Transverse colon (tissue), 4 donors: ENCODE data around the gene GPC5.

Source experiments
- CTCF ChIP-seq, 5 experiments: fragments of 200-600 bp in 3 of 5; fragments of 450-650 bp in 2 of 5; sonication (generic) in 3 of 5; IDR thresholded peaks; 1 replicate in 2 of 5; 2 replicates in 3 of 5; pipeline ENCODE4 v1.5.1; 2016 to 2017; ENCODE audit warnings: antibody characterized with exemption in 5 of 5, inconsistent platforms in 3 of 5, mild to moderate bottlenecking in 2 of 5, moderate library complexity in 1 of 5
- EP300 ChIP-seq: sonication (generic); formaldehyde crosslinking; IDR thresholded peaks from one replicate; pipeline ENCODE4 v1.6.1; 2017; ENCODE audit warnings: antibody characterized with exemption, low read depth
- POLR2AphosphoS5 ChIP-seq, 3 donors: sonication (generic); formaldehyde crosslinking; IDR thresholded peaks; one replicate each; pipeline ENCODE4 v1.6.1; 2016; ENCODE audit warnings: antibody characterized with exemption in 3 of 3

- no peak for TF ChIP-seq CTCF (IDR thresholded peaks at IDR 0.05)
- TF ChIP-seq EP300 = no peak
- no peak for TF ChIP-seq POLR2AphosphoS5 (IDR thresholded peaks at IDR 0.05)
These were observed 118.4 kb downstream of the GPC5 start for GRCh38 chr13:91516799-91517198.
